GM12865 (cell line): ENCODE measurements around the gene USP50.

ENCODE experiments used
- DNase-seq: peaks from one replicate; pipeline ENCODE4 v3.0.0; 2010; ENCODE audit warnings: low read depth
- H3K4me3 ChIP-seq: 2 replicates; pipeline ENCODE4 v1.5.1; 2011; ENCODE audit warnings: mild to moderate bottlenecking, low read depth, low read length, control low read depth
- CTCF ChIP-seq: IDR thresholded peaks from 2 replicates; pipeline ENCODE4 v1.5.1; 2011; ENCODE audit warnings: low read length, control low read depth, low read depth, inconsistent platforms; ENCODE audit not compliant: insufficient read depth; ENCODE audit errors: missing control alignments

USP50 gene

DNA sequence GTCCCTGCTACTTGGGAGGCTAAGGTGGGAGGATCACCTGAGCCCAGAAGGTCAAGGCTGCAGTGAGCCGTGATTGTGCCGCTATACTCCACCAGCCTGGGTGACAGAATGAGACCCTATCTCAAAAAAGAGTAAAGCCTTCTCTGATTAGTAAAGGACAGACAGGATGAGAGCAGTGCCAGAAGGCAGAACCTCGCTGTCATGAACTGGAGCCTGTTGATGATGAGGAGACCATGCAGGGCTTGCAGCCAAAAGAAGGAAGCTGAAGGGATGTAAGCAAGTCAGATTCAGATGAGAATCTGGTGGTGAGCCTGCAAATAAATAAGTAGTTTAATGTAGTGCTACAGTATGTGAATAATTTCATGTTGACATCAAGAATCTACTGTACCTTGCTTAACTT, 52.8 kb downstream of the USP50 start:
- no peak for DNase-seq
- no peak for TF ChIP-seq CTCF
- no peak overlapping the region for H3K4me3 ChIP-seq

GRCh38 chr15:50487287-50487686, 59.2 kb downstream of the USP50 start:
- H3K4me3 ChIP-seq, result no peak overlapping the region
- peak; percentile 42 for DNase-seq
- TF ChIP-seq CTCF, result no peak

GRCh38 chr15:50485389-50485788, 61.1 kb downstream of the USP50 start:
- no peak for TF ChIP-seq CTCF
- no peak for DNase-seq
- no peak overlapping the region for H3K4me3 ChIP-seq

- no peak overlapping the region for H3K4me3 ChIP-seq
- DNase-seq, result peak; percentile 67
- TF ChIP-seq CTCF, result no peak
These were observed 61.7 kb downstream of the USP50 start for GRCh38 chr15:50484781-50485180.

- DNase-seq, result no peak
- no peak for TF ChIP-seq CTCF
- no peak overlapping the region for H3K4me3 ChIP-seq
These were observed 70.3 kb downstream of the USP50 start for GRCh38 chr15:50476143-50476542.

- no peak for DNase-seq
- H3K4me3 ChIP-seq, result no peak overlapping the region
- no peak for TF ChIP-seq CTCF
These were observed 75.4 kb downstream of the USP50 start for GRCh38 chr15:50471072-50471471.
